Erythroblast (primary cell): ENCODE measurements around the gene TNK1.

Experiments
- GATA1 ChIP-seq: IDR thresholded peaks from 2 replicates; pipeline ENCODE4 v1.6.1; 2011; ENCODE audit warnings: low read depth, mild to moderate bottlenecking, control low read depth, low read length, moderate library complexity
- POLR2A ChIP-seq: IDR thresholded peaks from 2 replicates; pipeline ENCODE4 v1.6.1; 2011; ENCODE audit warnings: mild to moderate bottlenecking, low read length

GRCh38 chr17:7404737-7405349, 24.0 kb downstream of the TNK1 start:
- TF ChIP-seq POLR2A: no peak
- TF ChIP-seq GATA1: no peak
